ENCODE data around the gene CAP2. TPM values are rescaled to one million over a fixed set of nuclear protein-coding genes. Genes with fewer than 3 reads are reported as not detected.

Gene CAP2
- total RNA-seq, 1 donor from 2014 or later, result 8.5 TPM

- Histone ChIP-seq H3K36me3 (ENCODE audit: control insufficient read depth, insufficient read depth, low read length) (no peaks in the 10 kb centered on the region), H3K27me3 (ENCODE audit: control insufficient read depth, insufficient read depth, low read length) (no peaks in the 10 kb centered on the region), H3K4me3 (ENCODE audit: low read depth, low read length) (no peak overlapping the region)
- DNase-seq (ENCODE audit: low read depth), result no peak
- TF ChIP-seq CTCF (IDR thresholded peaks at IDR 0.05; ENCODE audit: insufficient read depth, low read length, poor library complexity, severe bottlenecking), result no peak
These were observed 62.5 kb downstream of the CAP2 start for GRCh38 chr6:17455919-17456318.

- H3K4me3 ChIP-seq (ENCODE audit: low read depth, low read length), result no peak overlapping the region
- TF ChIP-seq CTCF (IDR thresholded peaks at IDR 0.05; ENCODE audit: insufficient read depth, low read length, poor library complexity, severe bottlenecking), result no peak
These were observed 63.3 kb downstream of the CAP2 start for GRCh38 chr6:17456711-17457110.

GRCh38 chr6:17457405-17457804 lies 64.0 kb downstream of the CAP2 start:
- DNase-seq (ENCODE audit: low read depth), result no peak
- Histone ChIP-seq H3K4me3 (ENCODE audit: low read depth, low read length) (no peak overlapping the region), H3K27me3 (ENCODE audit: control insufficient read depth, insufficient read depth, low read length) (no peaks in the 10 kb centered on the region), H3K36me3 (ENCODE audit: control insufficient read depth, insufficient read depth, low read length) (no peaks in the 10 kb centered on the region)
- no peak for TF ChIP-seq CTCF (IDR thresholded peaks at IDR 0.05; ENCODE audit: insufficient read depth, low read length, poor library complexity, severe bottlenecking)

More at GRCh38 chr6:17456711-17457110, 63.3 kb downstream of the CAP2 start:
- Histone ChIP-seq H3K27me3 (ENCODE audit: control insufficient read depth, insufficient read depth, low read length) (no peaks in the 10 kb centered on the region), H3K36me3 (ENCODE audit: control insufficient read depth, insufficient read depth, low read length) (no peaks in the 10 kb centered on the region)
- no peak for DNase-seq (ENCODE audit: low read depth)

- H3K4me3 ChIP-seq (ENCODE audit: low read depth, low read length), result no peak overlapping the region
- TF ChIP-seq CTCF (IDR thresholded peaks at IDR 0.05; ENCODE audit: insufficient read depth, low read length, poor library complexity, severe bottlenecking), result no peak
- no peaks in the 10 kb centered on the region for H3K36me3 ChIP-seq (ENCODE audit: control insufficient read depth, insufficient read depth, low read length)
- no peak for DNase-seq (ENCODE audit: low read depth)
- H3K27me3 ChIP-seq (ENCODE audit: control insufficient read depth, insufficient read depth, low read length), result no peaks in the 10 kb centered on the region
These were observed 64.6 kb downstream of the CAP2 start for GRCh38 chr6:17457956-17458355.

- Histone ChIP-seq H3K27me3 (ENCODE audit: control insufficient read depth, insufficient read depth, low read length) (no peaks in the 10 kb centered on the region), H3K4me3 (ENCODE audit: low read depth, low read length) (no peak overlapping the region), H3K36me3 (ENCODE audit: control insufficient read depth, insufficient read depth, low read length) (no peaks in the 10 kb centered on the region)
- TF ChIP-seq CTCF (IDR thresholded peaks at IDR 0.05; ENCODE audit: insufficient read depth, low read length, poor library complexity, severe bottlenecking), result no peak
- DNase-seq (ENCODE audit: low read depth), result no peak
These were observed 65.6 kb downstream of the CAP2 start for GRCh38 chr6:17458966-17459365.

- Histone ChIP-seq H3K4me3 (ENCODE audit: low read depth, low read length) (no peak overlapping the region), H3K36me3 (ENCODE audit: control insufficient read depth, insufficient read depth, low read length) (no peaks in the 10 kb centered on the region), H3K27me3 (ENCODE audit: control insufficient read depth, insufficient read depth, low read length) (no peaks in the 10 kb centered on the region)
- no peak for DNase-seq (ENCODE audit: low read depth)
- TF ChIP-seq CTCF (IDR thresholded peaks at IDR 0.05; ENCODE audit: insufficient read depth, low read length, poor library complexity, severe bottlenecking), result no peak
These were observed 67.5 kb downstream of the CAP2 start for GRCh38 chr6:17460862-17461261.
